Measurements from ENCODE around the gene TAGAP.
"Not testable (repeated sequence)": the region's sequence is repeated elsewhere in the genome, so short reads cannot be mapped to it uniquely, and the experiment has no call there.

TAGAP gene

GRCh38 chr6:159002432-159003155 is 42.2 kb downstream of the TAGAP start:
- no peak for DNase-seq
- H3K9me3 ChIP-seq (ENCODE audit: control insufficient read depth, low read length): no peaks in the 10 kb centered on the region
- no peak overlapping the region for H3K4me3 ChIP-seq (ENCODE audit: insufficient read depth, low read depth, low read length, poor library complexity, severe bottlenecking)
- H3K36me3 ChIP-seq (ENCODE audit: control insufficient read depth, insufficient read depth, low read length): no peaks in the 10 kb centered on the region
- peaks cover 13% of the 10 kb centered on the region for H3K4me1 ChIP-seq (ENCODE audit: control insufficient read depth, insufficient read depth, low read length, poor library complexity, severe bottlenecking)
- H3K27me3 ChIP-seq (replicated peaks; ENCODE audit: control insufficient read depth, insufficient read depth, low read length, poor library complexity, severe bottlenecking): no peaks in the 10 kb centered on the region
- no peak overlapping the region for H3K27ac ChIP-seq (ENCODE audit: insufficient read depth, low read length, poor library complexity, severe bottlenecking)

GRCh38 chr6:158999666-159000403 is 45.0 kb downstream of the TAGAP start, which contains the start of gene RSPH3:
Gene RSPH3 (minus strand): TSS chr6:159000202. CDS start chr6:158999550, 652 bp downstream.
- Histone ChIP-seq H3K4me1 (ENCODE audit: control insufficient read depth, insufficient read depth, low read length, poor library complexity, severe bottlenecking) (peaks cover 13% of the 10 kb centered on the region), H3K36me3 (ENCODE audit: control insufficient read depth, insufficient read depth, low read length) (no peaks in the 10 kb centered on the region), H3K4me3 (ENCODE audit: insufficient read depth, low read depth, low read length, poor library complexity, severe bottlenecking) (peak within 1 kb of the TSS; percentile 76), H3K27me3 (replicated peaks; ENCODE audit: control insufficient read depth, insufficient read depth, low read length, poor library complexity, severe bottlenecking) (no peaks in the 10 kb centered on the region), H3K27ac (ENCODE audit: insufficient read depth, low read length, poor library complexity, severe bottlenecking) (peak within 1 kb of the TSS; percentile 73), H3K9me3 (ENCODE audit: control insufficient read depth, low read length) (no peaks in the 10 kb centered on the region)
- peak; percentile 79 to 87 (median 79) for DNase-seq

- Histone ChIP-seq H3K27ac (ENCODE audit: insufficient read depth, low read length, poor library complexity, severe bottlenecking) (peak overlapping the region; percentile 73), H3K36me3 (ENCODE audit: control insufficient read depth, insufficient read depth, low read length) (no peaks in the 10 kb centered on the region), H3K4me3 (ENCODE audit: insufficient read depth, low read depth, low read length, poor library complexity, severe bottlenecking) (peak overlapping the region; percentile 76), H3K27me3 (replicated peaks; ENCODE audit: control insufficient read depth, insufficient read depth, low read length, poor library complexity, severe bottlenecking) (no peaks in the 10 kb centered on the region), H3K9me3 (ENCODE audit: control insufficient read depth, low read length) (no peaks in the 10 kb centered on the region), H3K4me1 (ENCODE audit: control insufficient read depth, insufficient read depth, low read length, poor library complexity, severe bottlenecking) (peaks cover 13% of the 10 kb centered on the region)
- DNase-seq: no peak
Observed at GRCh38 chr6:158999154-158999665, 45.6 kb downstream of the TAGAP start.

- no peak for DNase-seq
- Histone ChIP-seq H3K36me3 (ENCODE audit: control insufficient read depth, insufficient read depth, low read length) (no peaks in the 10 kb centered on the region), H3K27ac (ENCODE audit: insufficient read depth, low read length, poor library complexity, severe bottlenecking) (no peak overlapping the region), H3K4me1 (ENCODE audit: control insufficient read depth, insufficient read depth, low read length, poor library complexity, severe bottlenecking) (peaks cover 13% of the 10 kb centered on the region), H3K27me3 (replicated peaks; ENCODE audit: control insufficient read depth, insufficient read depth, low read length, poor library complexity, severe bottlenecking) (no peaks in the 10 kb centered on the region), H3K4me3 (ENCODE audit: insufficient read depth, low read depth, low read length, poor library complexity, severe bottlenecking) (no peak overlapping the region), H3K9me3 (ENCODE audit: control insufficient read depth, low read length) (no peaks in the 10 kb centered on the region)
Observed at GRCh38 chr6:158996856-158997255, 47.9 kb downstream of the TAGAP start.

GRCh38 chr6:158993639-158994038 is 51.2 kb downstream of the TAGAP start:
- no peak overlapping the region for H3K4me3 ChIP-seq (ENCODE audit: insufficient read depth, low read depth, low read length, poor library complexity, severe bottlenecking)

GRCh38 chr6:158991017-158991723 is 53.6 kb downstream of the TAGAP start:
- DNase-seq: no peak

More at GRCh38 chr6:158993639-158994038, 51.2 kb downstream of the TAGAP start:
- Histone ChIP-seq H3K4me1 (ENCODE audit: control insufficient read depth, insufficient read depth, low read length, poor library complexity, severe bottlenecking) (no peaks in the 10 kb centered on the region), H3K9me3 (ENCODE audit: control insufficient read depth, low read length) (no peaks in the 10 kb centered on the region), H3K27me3 (replicated peaks; ENCODE audit: control insufficient read depth, insufficient read depth, low read length, poor library complexity, severe bottlenecking) (no peaks in the 10 kb centered on the region), H3K36me3 (ENCODE audit: control insufficient read depth, insufficient read depth, low read length) (no peaks in the 10 kb centered on the region), H3K27ac (ENCODE audit: insufficient read depth, low read length, poor library complexity, severe bottlenecking) (no peak overlapping the region)
- no peak for DNase-seq

GRCh38 chr6:158989711-158990110 is 55.1 kb downstream of the TAGAP start:
- H3K4me1 ChIP-seq (ENCODE audit: control insufficient read depth, insufficient read depth, low read length, poor library complexity, severe bottlenecking); H3K27ac ChIP-seq (ENCODE audit: insufficient read depth, low read length, poor library complexity, severe bottlenecking); H3K36me3 ChIP-seq (ENCODE audit: control insufficient read depth, insufficient read depth, low read length); DNase-seq; H3K27me3 ChIP-seq (replicated peaks; ENCODE audit: control insufficient read depth, insufficient read depth, low read length, poor library complexity, severe bottlenecking); H3K9me3 ChIP-seq (ENCODE audit: control insufficient read depth, low read length); H3K4me3 ChIP-seq (ENCODE audit: insufficient read depth, low read depth, low read length, poor library complexity, severe bottlenecking): not testable (repeated sequence)

More at GRCh38 chr6:158991017-158991723, 53.6 kb downstream of the TAGAP start:
- Histone ChIP-seq H3K27ac (ENCODE audit: insufficient read depth, low read length, poor library complexity, severe bottlenecking) (no peak overlapping the region), H3K27me3 (replicated peaks; ENCODE audit: control insufficient read depth, insufficient read depth, low read length, poor library complexity, severe bottlenecking) (no peaks in the 10 kb centered on the region), H3K4me1 (ENCODE audit: control insufficient read depth, insufficient read depth, low read length, poor library complexity, severe bottlenecking) (no peaks in the 10 kb centered on the region), H3K9me3 (ENCODE audit: control insufficient read depth, low read length) (peaks cover 3% of the 10 kb centered on the region), H3K4me3 (ENCODE audit: insufficient read depth, low read depth, low read length, poor library complexity, severe bottlenecking) (no peak overlapping the region), H3K36me3 (ENCODE audit: control insufficient read depth, insufficient read depth, low read length) (peaks cover 3% of the 10 kb centered on the region)

GRCh38 chr6:158988477-158988876 is 56.3 kb downstream of the TAGAP start:
- H3K9me3 ChIP-seq (ENCODE audit: control insufficient read depth, low read length): peaks cover 3% of the 10 kb centered on the region
- peaks cover 3% of the 10 kb centered on the region for H3K36me3 ChIP-seq (ENCODE audit: control insufficient read depth, insufficient read depth, low read length)
- H3K27me3 ChIP-seq (replicated peaks; ENCODE audit: control insufficient read depth, insufficient read depth, low read length, poor library complexity, severe bottlenecking): no peaks in the 10 kb centered on the region

GRCh38 chr6:158987657-158988056 is 57.1 kb downstream of the TAGAP start:
- no peak for DNase-seq
- Histone ChIP-seq H3K4me1 (ENCODE audit: control insufficient read depth, insufficient read depth, low read length, poor library complexity, severe bottlenecking) (no peaks in the 10 kb centered on the region), H3K9me3 (ENCODE audit: control insufficient read depth, low read length) (peaks cover 3% of the 10 kb centered on the region), H3K27me3 (replicated peaks; ENCODE audit: control insufficient read depth, insufficient read depth, low read length, poor library complexity, severe bottlenecking) (no peaks in the 10 kb centered on the region), H3K36me3 (ENCODE audit: control insufficient read depth, insufficient read depth, low read length) (peaks cover 3% of the 10 kb centered on the region), H3K4me3 (ENCODE audit: insufficient read depth, low read depth, low read length, poor library complexity, severe bottlenecking) (no peak overlapping the region), H3K27ac (ENCODE audit: insufficient read depth, low read length, poor library complexity, severe bottlenecking) (no peak overlapping the region)

More at GRCh38 chr6:158988477-158988876, 56.3 kb downstream of the TAGAP start:
- DNase-seq: no peak
- Histone ChIP-seq H3K4me1 (ENCODE audit: control insufficient read depth, insufficient read depth, low read length, poor library complexity, severe bottlenecking) (no peaks in the 10 kb centered on the region), H3K4me3 (ENCODE audit: insufficient read depth, low read depth, low read length, poor library complexity, severe bottlenecking) (no peak overlapping the region), H3K27ac (ENCODE audit: insufficient read depth, low read length, poor library complexity, severe bottlenecking) (no peak overlapping the region)

All from effector memory CD4-positive, alpha-beta T cell (primary cell).